ENCODE results near the gene MYO9A.

DNA sequence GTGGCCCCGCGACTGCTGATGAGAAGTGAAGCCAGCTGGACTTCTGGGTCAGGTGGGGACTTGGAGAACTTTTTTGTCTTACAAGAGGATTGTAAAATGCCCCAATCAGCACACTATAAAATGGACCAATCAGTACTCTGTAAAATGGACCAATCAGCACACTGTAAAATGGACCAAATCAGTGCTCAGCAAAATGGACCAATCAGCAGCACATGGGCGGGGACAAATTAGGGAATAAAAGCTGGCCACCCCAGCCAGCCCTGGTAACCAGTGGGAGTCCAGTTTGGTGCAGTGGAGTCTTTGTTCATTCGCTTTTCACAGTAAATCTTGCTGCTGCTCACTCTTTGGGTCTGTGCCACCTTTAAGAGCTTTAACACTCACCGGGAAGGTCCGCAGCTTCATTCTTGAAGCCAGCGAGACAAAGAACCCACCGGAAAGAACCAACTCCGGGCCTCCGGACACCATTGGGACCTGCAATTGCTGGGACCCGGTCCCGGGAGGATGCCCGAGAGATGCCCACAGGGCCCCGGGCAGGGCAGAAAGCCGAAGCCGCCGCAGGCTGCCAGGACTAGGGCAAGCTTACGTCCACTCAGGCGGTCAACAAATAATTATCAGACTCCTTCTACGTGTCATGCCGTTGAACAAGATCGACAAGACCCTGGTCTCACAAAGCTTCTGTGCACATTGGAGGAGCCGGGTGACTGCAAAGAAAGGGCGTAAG is 315.9 kb downstream of the MYO9A start:
- TF ChIP-seq POLR2A (IDR thresholded peaks at IDR 0.05) = no peak
- TF ChIP-seq, protein P1, sequence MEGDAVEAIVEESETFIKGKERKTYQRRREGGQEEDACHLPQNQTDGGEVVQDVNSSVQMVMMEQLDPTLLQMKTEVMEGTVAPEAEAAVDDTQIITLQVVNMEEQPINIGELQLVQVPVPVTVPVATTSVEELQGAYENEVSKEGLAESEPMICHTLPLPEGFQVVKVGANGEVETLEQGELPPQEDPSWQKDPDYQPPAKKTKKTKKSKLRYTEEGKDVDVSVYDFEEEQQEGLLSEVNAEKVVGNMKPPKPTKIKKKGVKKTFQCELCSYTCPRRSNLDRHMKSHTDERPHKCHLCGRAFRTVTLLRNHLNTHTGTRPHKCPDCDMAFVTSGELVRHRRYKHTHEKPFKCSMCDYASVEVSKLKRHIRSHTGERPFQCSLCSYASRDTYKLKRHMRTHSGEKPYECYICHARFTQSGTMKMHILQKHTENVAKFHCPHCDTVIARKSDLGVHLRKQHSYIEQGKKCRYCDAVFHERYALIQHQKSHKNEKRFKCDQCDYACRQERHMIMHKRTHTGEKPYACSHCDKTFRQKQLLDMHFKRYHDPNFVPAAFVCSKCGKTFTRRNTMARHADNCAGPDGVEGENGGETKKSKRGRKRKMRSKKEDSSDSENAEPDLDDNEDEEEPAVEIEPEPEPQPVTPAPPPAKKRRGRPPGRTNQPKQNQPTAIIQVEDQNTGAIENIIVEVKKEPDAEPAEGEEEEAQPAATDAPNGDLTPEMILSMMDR (IDR thresholded peaks at IDR 0.05) = no peak
